Measurements from ENCODE around the gene HOXA11.

Gene HOXA11

GRCh38 chr7:27133409-27134231 is 51.4 kb downstream of the HOXA11 start:
- no peak overlapping the region for H3K4me3 ChIP-seq (ENCODE audit: low read length)
- no peaks in the 10 kb centered on the region; the same call in 1 of the 2 replicates for H3K36me3 ChIP-seq (ENCODE audit: control insufficient read depth, insufficient read depth, low read length)
- H3K27ac ChIP-seq (ENCODE audit: low read length): no peak overlapping the region
- H3K27me3 ChIP-seq (ENCODE audit: control insufficient read depth, insufficient read depth, low read length): peaks cover 94% of the 10 kb centered on the region
- WGBS (ENCODE audit: insufficient coverage, insufficient read length): no CpG with 5 or more reads among the region's 18 CpGs
- no peaks in the 10 kb centered on the region for H3K9me3 ChIP-seq (ENCODE audit: control insufficient read depth, insufficient read depth, low read length)
- no peak for DNase-seq (ENCODE audit: low read depth, low spot score)
- no peaks in the 10 kb centered on the region for H3K4me1 ChIP-seq (ENCODE audit: control insufficient read depth, insufficient read depth, low read length)

- no CpG with 5 or more reads among the region's 6 CpGs for WGBS (ENCODE audit: insufficient coverage, insufficient read length)
- H3K4me3 ChIP-seq (ENCODE audit: low read length): no peak overlapping the region
- no peak overlapping the region for H3K27ac ChIP-seq (ENCODE audit: low read length)
- H3K4me1 ChIP-seq (ENCODE audit: control insufficient read depth, insufficient read depth, low read length): no peaks in the 10 kb centered on the region
- no peak for DNase-seq (ENCODE audit: low read depth, low spot score)
- H3K36me3 ChIP-seq (ENCODE audit: control insufficient read depth, insufficient read depth, low read length): no peaks in the 10 kb centered on the region; the same call in 1 of the 2 replicates
- peaks cover 95% of the 10 kb centered on the region for H3K27me3 ChIP-seq (ENCODE audit: control insufficient read depth, insufficient read depth, low read length)
- no peaks in the 10 kb centered on the region for H3K9me3 ChIP-seq (ENCODE audit: control insufficient read depth, insufficient read depth, low read length)
Observed at GRCh38 chr7:27132978-27133377, 52.1 kb downstream of the HOXA11 start.

- peaks cover 95% of the 10 kb centered on the region for H3K27me3 ChIP-seq (ENCODE audit: control insufficient read depth, insufficient read depth, low read length)
Observed at GRCh38 chr7:27132214-27132613, 52.8 kb downstream of the HOXA11 start.

GRCh38 chr7:27131390-27131819 is 53.6 kb downstream of the HOXA11 start:
- Histone ChIP-seq H3K4me3 (ENCODE audit: low read length) (no peak overlapping the region), H3K9me3 (ENCODE audit: control insufficient read depth, insufficient read depth, low read length) (no peaks in the 10 kb centered on the region), H3K27ac (ENCODE audit: low read length) (no peak overlapping the region), H3K36me3 (ENCODE audit: control insufficient read depth, insufficient read depth, low read length) (no peaks in the 10 kb centered on the region; the same call in 1 of the 2 replicates), H3K27me3 (ENCODE audit: control insufficient read depth, insufficient read depth, low read length) (peaks cover 95% of the 10 kb centered on the region), H3K4me1 (ENCODE audit: control insufficient read depth, insufficient read depth, low read length) (no peaks in the 10 kb centered on the region)
- WGBS (ENCODE audit: insufficient coverage, insufficient read length): no CpG with 5 or more reads among the region's 12 CpGs
- DNase-seq (ENCODE audit: low read depth, low spot score): no peak

More at GRCh38 chr7:27132214-27132613, 52.8 kb downstream of the HOXA11 start:
- Histone ChIP-seq H3K36me3 (ENCODE audit: control insufficient read depth, insufficient read depth, low read length) (no peaks in the 10 kb centered on the region; the same call in 1 of the 2 replicates), H3K4me3 (ENCODE audit: low read length) (no peak overlapping the region), H3K4me1 (ENCODE audit: control insufficient read depth, insufficient read depth, low read length) (no peaks in the 10 kb centered on the region), H3K27ac (ENCODE audit: low read length) (no peak overlapping the region), H3K9me3 (ENCODE audit: control insufficient read depth, insufficient read depth, low read length) (no peaks in the 10 kb centered on the region)
- no CpG with 5 or more reads among the region's 2 CpGs for WGBS (ENCODE audit: insufficient coverage, insufficient read length)
- no peak for DNase-seq (ENCODE audit: low read depth, low spot score)
